Nucleus accumbens (tissue), 56 donors: Measurements from ENCODE around the gene REC114.
"Not testable (repeated sequence)": the region's sequence is repeated elsewhere in the genome, so short reads cannot be mapped to it uniquely, and the experiment has no call there.

Experiments
- DNase-seq, 56 donors: peaks; one replicate each; lab custom pipeline; 2025; lab: John Stamatoyannopoulos, UW

The REC114 gene

GRCh38 chr15:73522011-73522410, 79.0 kb downstream of the REC114 start:
- DNase-seq, result no peak

DNA sequence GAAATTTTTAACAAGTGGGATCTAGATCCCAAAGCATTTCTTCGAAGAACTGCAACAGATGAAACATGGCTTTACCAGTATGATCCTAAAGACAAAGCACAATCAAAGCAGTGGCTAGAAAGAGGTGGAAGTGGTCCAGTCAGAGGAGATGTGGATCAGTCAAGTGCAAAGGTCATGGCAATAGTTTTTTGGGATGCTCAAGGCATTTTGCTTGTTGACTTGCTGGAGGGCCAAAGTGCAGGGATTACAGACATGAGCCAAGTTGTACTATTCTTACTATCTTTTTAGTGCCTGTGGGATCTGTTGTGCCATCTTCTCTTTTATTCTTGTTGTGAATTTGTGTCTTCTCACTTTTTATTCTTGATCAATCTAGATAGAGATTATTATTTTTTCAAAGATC, 82.0 kb downstream of the REC114 start:
- DNase-seq, result no peak

GRCh38 chr15:73527598-73527997, 84.6 kb downstream of the REC114 start:
- no peak for DNase-seq

DNA sequence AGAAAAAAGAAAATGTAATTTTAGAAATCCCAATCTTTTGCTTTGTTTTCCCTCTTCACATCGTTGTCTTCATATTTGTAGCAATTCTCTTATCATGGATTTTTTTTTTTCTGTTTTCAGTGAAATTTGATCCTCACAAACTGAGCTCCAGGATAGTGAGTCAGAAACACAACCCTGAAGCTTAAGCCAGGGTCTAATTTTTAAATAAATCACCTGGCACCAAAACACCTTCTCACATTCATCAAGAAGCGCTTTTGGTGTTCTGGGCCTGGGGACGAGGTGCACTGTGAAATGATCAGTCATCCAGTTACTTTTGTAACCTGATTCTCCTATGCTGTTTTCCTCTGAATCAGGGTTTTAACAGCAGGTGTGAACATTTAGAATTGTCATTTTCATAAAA, 87.7 kb downstream of the REC114 start:
- DNase-seq, result no peak

DNA sequence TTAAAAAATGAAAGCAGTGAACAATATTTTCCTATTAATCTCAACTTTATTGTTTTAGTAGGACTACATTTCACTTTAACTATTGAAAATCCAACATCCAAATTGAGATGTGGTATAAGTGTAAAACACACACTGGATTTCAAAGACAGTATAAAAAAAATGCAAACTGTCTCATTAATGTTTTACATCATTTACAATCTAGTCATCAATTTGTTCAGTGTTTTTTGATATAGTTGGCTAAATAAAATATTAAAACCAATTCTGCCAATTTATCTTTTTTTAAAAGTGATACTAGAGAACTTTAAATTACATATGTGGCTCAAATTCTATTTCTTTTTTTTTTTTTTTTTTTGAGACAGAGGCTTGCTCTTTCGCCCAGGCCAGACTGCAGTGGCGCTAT, 95.2 kb downstream of the REC114 start:
- no peak for DNase-seq

GRCh38 chr15:73538563-73539211, 95.7 kb downstream of the REC114 start:
- DNase-seq, result no peak

DNA sequence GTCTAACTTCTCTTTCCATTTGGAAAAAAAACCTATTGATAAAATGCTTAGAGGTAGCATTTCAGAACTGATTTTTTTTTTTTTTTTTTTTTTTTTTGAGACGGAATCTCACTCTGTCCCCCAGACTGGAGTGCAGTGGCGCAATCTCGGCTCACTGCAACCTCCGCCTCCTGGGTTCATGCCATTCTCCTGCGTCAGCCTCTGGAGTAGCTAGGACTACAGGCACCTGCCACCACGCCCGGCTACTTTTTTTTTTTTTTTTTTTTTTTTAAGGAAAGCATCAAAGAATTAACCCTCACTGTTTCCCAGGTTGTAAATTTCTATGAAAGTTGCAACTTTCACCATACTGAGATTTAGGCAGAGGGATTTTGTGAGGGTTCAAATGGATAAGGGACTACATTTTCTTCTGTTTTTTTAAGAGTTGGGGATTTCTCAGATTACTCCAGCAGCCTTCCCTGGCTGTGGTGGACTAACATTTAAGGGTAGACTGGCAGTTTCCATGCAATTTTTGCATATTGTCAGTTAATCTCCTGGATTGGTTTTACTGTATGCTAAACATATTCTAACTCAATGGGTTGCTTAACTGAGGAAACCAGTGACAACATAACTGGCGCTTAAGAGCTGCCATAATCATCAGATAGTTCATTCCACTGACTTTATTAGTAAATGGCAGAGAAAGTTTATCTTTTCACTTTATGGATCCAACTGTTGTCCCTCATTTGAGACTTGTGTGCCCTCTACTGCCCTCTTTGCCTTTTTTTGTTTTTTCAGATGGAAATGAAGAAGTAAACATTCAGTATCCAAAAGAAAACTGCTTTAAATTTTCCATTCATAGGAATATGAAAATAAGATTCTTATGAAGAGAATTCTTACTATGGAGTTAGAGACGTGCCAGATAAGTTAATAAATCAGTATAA, 96.5 kb downstream of the REC114 start:
- no peak for DNase-seq

- no peak for DNase-seq
Measured at GRCh38 chr15:73540161-73540560, 97.2 kb downstream of the REC114 start.

- DNase-seq, result no peak
Measured at GRCh38 chr15:73541479-73541878, 98.5 kb downstream of the REC114 start.

DNA sequence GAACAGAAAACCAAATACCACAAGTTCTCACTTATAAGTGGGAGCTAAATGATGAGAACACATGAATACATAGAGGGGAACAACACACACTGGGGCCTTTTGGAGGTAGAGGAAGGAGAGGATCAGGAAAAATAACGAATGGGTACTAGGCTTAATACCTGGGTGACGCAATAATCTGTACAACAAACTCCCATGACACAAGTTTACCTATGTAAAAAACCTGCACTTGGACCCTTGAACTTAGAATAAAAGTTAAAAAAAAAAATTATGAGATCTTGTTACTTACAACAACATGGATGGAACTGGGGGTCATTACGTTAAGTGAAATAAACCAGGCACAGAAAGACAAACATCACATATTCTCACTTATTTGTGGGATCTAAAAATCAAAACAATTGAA, 106.0 kb downstream of the REC114 start:
- not testable (repeated sequence) for DNase-seq

- DNase-seq, result no peak
Measured at GRCh38 chr15:73550190-73550589, 107.2 kb downstream of the REC114 start.

DNA sequence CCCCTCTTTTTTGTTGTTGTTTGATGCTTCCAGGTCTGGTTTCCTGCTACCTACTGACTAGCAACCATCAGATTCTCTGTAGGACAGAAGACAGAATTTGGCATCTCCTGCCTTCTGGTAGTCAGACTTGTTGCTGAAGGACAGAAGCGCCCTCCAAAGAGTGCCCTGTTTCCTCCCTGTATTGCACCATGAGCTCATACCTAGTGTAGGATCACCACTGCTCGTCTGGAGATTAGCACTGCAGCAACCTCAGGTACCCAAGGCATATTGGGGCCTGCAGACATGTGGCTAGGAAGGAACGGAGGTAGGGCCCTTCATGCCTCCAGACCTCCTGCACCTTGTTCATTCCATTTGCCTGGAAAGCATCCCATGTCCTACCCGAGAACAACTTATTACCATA, 112.1 kb downstream of the REC114 start:
- DNase-seq, result no peak

DNA sequence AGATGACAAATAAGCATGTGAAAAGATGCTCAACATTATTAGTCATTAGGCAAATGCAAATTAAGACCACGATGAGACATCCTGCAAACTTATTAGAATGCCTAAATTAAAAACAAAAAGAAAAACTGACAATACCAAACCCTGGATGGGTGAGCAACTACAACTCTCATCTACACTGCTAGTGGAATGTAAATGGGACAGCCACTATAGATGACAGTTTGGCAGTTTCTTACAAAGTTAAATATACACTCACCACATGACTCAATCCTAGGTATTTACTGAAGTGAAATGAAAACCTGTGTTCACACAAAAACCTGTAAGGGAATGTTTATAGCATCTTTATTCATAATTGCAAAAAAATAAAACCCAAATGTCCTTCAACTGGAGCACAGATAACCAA, 115.6 kb downstream of the REC114 start:
- DNase-seq, result no peak

- DNase-seq, result peak in 4 of 56 donors; percentile 5 to 17 (median 12)
Measured at GRCh38 chr15:73560501-73561117, 117.6 kb downstream of the REC114 start.

- DNase-seq, result peak in 10 of 56 donors; percentile 6 to 34 (median 19)
Measured at GRCh38 chr15:73564255-73564654, 121.3 kb downstream of the REC114 start.

- no peak for DNase-seq
Measured at GRCh38 chr15:73567020-73567419, 124.1 kb downstream of the REC114 start.

DNA sequence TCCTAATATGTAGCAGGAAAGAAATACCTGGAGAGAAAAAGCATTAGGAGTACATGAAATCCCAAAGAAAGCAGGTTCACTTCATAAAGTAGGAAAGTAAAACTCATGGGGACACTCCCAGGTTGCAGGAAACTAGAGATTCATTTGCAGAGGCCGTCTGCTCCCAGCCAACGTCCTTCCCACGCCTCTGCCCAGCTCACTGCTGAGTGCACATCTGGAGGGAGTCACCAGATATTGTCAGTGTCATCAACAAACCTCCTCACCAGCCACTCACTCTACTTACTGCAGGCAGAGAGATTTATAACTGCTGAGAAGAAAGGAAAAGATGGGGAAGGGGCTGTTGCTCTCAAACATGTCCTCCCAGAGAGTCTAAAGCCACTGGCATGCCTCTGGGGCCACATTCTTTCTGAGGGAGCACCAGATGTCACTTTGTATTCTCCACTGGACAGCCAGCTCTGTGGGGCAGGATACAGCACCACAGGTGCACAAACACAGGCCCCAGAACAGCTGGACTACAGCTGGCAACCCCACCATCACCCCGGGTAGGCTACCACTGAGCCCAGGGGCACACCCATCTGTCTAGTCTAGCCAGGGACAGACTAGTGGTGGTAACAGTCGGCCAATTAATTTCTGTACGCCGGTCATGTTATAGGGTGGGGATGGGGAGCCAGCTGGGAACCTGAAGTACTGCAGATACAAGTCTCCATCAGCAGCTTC, 125.8 kb downstream of the REC114 start:
- no peak for DNase-seq

DNA sequence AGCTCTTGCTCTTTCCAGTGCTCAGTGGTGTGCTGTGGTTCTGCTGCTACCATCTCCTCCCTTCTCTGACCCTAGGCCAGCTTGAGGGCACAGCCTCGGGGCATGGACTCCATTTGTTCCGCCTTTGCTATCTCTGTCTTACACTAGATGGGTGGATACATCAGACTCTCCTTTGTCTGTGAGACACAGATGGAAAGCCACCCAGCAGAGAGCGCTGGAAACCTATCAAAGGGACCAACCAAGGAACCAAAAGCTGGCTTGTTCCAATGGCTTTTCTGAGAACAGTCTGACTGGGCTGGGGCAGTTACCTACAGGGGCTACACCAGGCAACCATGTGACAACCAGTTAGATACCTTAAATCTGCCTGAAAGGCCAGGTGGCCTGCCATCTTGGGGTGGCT, 126.4 kb downstream of the REC114 start:
- no peak for DNase-seq

DNA sequence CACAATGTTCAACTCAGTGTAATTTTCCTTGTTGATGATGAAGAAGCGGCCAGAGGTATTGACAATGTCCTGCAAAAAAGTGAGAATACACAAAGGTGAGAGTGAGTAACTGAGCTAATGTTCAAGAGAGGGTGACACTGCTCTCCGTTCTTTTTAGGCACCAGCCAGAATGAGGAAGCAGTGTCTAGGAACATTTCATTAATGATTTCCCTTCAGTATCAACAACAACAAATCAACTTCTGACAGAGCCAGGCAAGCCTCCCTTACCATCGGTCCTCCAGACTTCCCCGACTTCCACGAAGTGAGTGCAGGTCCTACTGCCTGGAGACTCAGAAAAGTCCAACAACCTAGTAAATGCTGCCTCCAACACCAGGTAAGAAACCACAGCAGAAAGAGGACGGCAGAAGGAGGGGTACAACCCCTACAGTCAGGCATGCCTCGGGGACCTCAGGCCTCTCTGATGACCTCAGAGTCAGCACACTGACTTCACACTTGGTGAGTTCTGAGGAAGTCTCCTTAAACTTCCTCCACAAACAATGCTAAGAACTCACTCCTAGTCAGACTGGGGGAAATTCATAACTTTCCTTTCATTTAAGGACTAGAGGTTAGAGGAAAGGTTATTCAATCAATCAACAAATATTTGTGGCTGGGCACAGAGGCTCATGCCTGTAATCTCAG, 127.5 kb downstream of the REC114 start:
- no peak for DNase-seq

DNA sequence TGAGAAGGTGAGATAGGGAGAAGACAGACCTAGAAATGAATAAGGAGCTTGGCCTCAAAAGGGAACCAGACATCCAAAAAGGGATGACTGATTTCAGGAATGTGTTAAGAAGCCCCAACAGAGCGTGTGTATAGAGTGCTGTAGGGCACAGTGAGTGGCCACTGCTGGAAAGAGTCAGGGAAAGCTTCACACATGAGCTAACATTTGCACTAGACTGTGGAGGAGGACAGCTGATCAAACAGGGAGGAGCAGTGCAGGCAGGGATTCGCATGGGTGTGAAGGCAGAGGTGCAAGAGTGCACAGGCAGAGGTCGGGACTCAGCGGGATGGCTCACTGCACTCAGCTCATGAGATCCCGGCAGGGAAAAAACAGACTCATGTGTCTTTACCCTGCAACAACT, 128.4 kb downstream of the REC114 start:
- DNase-seq, result peak in 19 of 56 donors; percentile 8 to 61 (median 22)
